ENCODE measurements around the gene COG5. TPM values are rescaled to one million over a fixed set of nuclear protein-coding genes. Genes with fewer than 3 reads are reported as not detected.

COG5 gene
- total RNA-seq, 2 experiments from 2014 or later, result 37.6 to 40.3 TPM

- Mint-ChIP-seq H3K9me3 (peaks cover 6% of the 10 kb centered on the region), H3K27me3 (no peaks in the 10 kb centered on the region), H3K4me3 (no peak overlapping the region), H3K4me1 (ENCODE audit: low read depth) (peaks cover 1% of the 10 kb centered on the region), H3K36me3 (ENCODE audit: low read depth) (peaks cover 35% of the 10 kb centered on the region), H3K27ac (no peak overlapping the region)
- TF ChIP-seq, protein P1, sequence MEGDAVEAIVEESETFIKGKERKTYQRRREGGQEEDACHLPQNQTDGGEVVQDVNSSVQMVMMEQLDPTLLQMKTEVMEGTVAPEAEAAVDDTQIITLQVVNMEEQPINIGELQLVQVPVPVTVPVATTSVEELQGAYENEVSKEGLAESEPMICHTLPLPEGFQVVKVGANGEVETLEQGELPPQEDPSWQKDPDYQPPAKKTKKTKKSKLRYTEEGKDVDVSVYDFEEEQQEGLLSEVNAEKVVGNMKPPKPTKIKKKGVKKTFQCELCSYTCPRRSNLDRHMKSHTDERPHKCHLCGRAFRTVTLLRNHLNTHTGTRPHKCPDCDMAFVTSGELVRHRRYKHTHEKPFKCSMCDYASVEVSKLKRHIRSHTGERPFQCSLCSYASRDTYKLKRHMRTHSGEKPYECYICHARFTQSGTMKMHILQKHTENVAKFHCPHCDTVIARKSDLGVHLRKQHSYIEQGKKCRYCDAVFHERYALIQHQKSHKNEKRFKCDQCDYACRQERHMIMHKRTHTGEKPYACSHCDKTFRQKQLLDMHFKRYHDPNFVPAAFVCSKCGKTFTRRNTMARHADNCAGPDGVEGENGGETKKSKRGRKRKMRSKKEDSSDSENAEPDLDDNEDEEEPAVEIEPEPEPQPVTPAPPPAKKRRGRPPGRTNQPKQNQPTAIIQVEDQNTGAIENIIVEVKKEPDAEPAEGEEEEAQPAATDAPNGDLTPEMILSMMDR (IDR thresholded peaks at IDR 0.05), result no peak
- POLR2A ChIA-PET, result no interaction called here
- CTCF ChIA-PET, result no interaction called here
- ATAC-seq (no peak), DNase-seq (no peak)
- intact Hi-C loops (cut with micrococcal nuclease), result no loop called here
Observed at GRCh38 chr7:107220356-107220755, 343.4 kb downstream of the COG5 start.

- H3K9me3 Mint-ChIP-seq, result peaks cover 8% of the 10 kb centered on the region
- peaks cover 1% of the 10 kb centered on the region for H3K4me1 Mint-ChIP-seq (ENCODE audit: low read depth)
- POLR2A ChIA-PET, result no interaction called here
- DNase-seq, result no peak
- intact Hi-C loops (cut with micrococcal nuclease), result no loop called here
- ATAC-seq, result no peak
- H3K36me3 Mint-ChIP-seq (ENCODE audit: low read depth), result peaks cover 39% of the 10 kb centered on the region
- H3K4me3 Mint-ChIP-seq, result no peak overlapping the region
- TF ChIP-seq, protein P1 (IDR thresholded peaks at IDR 0.05), result no peak
- CTCF ChIA-PET, result no interaction called here
- H3K27me3 Mint-ChIP-seq, result no peaks in the 10 kb centered on the region
- no peak overlapping the region for H3K27ac Mint-ChIP-seq
Observed at GRCh38 chr7:107219563-107220244, 344.0 kb downstream of the COG5 start.

GRCh38 chr7:107213945-107214344 lies 349.8 kb downstream of the COG5 start:
- ChIA-PET CTCF (interaction anchor here (1.0 kb wide), 1 partner anchor 20 kb away, joined by 4 read pairs; no protein-coding TSS in a partner anchor), POLR2A (no interaction called here)
- Mint-ChIP-seq H3K36me3 (ENCODE audit: low read depth) (peaks cover 46% of the 10 kb centered on the region), H3K4me1 (ENCODE audit: low read depth) (peaks cover 7% of the 10 kb centered on the region), H3K9me3 (peaks cover 12% of the 10 kb centered on the region), H3K27me3 (no peaks in the 10 kb centered on the region), H3K4me3 (no peak overlapping the region), H3K27ac (no peak overlapping the region)
- TF ChIP-seq, protein P1 (IDR thresholded peaks at IDR 0.05), result no peak
- no peak for ATAC-seq
- intact Hi-C loops (cut with micrococcal nuclease), result no loop called here
- no peak for DNase-seq

GRCh38 chr7:107213193-107213788 lies 350.4 kb downstream of the COG5 start:
- Mint-ChIP-seq H3K9me3 (peaks cover 12% of the 10 kb centered on the region), H3K36me3 (ENCODE audit: low read depth) (peaks cover 46% of the 10 kb centered on the region), H3K27me3 (no peaks in the 10 kb centered on the region), H3K4me3 (no peak overlapping the region), H3K4me1 (ENCODE audit: low read depth) (peaks cover 7% of the 10 kb centered on the region), H3K27ac (no peak overlapping the region)
- DNase-seq (no peak), ATAC-seq (no peak)
- ChIA-PET POLR2A (no interaction called here), CTCF (interaction anchor here (1.2 to 1.4 kb wide), 3 partner anchors 10 to 20 kb away, joined by 3 to 4 read pairs (median 3); no protein-coding TSS in a partner anchor)
- intact Hi-C loops (cut with micrococcal nuclease), result no loop called here
- TF ChIP-seq, protein P1 (IDR thresholded peaks at IDR 0.05), result no peak

- Mint-ChIP-seq H3K4me1 (ENCODE audit: low read depth) (peaks cover 7% of the 10 kb centered on the region), H3K4me3 (no peak overlapping the region), H3K36me3 (ENCODE audit: low read depth) (peaks cover 44% of the 10 kb centered on the region), H3K27ac (peak overlapping the region; percentile 14), H3K27me3 (no peaks in the 10 kb centered on the region), H3K9me3 (peaks cover 12% of the 10 kb centered on the region)
- DNase-seq (no peak), ATAC-seq (no peak)
- ChIA-PET POLR2A (no interaction called here), CTCF (interaction anchor here (0.6 to 1.4 kb wide), 5 partner anchors 9 to 656 kb away, joined by 3 to 4 read pairs (median 3); no protein-coding TSS in a partner anchor)
- intact Hi-C loops (cut with micrococcal nuclease), result no loop called here
- TF ChIP-seq, protein P1 (IDR thresholded peaks at IDR 0.05), result no peak
Observed at GRCh38 chr7:107212725-107213124, 351.0 kb downstream of the COG5 start.
